ENCODE data around the gene CCAR1.

DNA sequence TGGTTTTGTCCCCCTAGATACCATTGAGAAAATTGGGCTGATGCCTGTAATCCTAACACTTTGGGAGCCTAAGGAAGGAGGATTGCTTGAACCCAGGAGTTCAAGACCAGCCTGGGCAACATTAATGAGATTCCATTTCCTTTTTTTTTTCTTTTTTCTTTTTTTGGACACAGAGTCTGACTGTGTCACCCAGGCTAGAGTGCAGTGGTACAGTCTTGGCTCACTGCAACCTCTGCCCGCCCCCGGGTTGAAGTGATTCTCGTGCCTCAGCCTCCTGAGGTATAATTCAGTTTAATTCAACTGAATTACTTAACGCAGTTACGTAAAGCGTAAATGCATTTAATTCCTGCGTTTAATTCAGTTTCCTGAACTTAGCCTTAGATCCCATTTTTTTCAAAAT lies 13.3 kb downstream of the CCAR1 start:
- TF ChIP-seq, protein P1, sequence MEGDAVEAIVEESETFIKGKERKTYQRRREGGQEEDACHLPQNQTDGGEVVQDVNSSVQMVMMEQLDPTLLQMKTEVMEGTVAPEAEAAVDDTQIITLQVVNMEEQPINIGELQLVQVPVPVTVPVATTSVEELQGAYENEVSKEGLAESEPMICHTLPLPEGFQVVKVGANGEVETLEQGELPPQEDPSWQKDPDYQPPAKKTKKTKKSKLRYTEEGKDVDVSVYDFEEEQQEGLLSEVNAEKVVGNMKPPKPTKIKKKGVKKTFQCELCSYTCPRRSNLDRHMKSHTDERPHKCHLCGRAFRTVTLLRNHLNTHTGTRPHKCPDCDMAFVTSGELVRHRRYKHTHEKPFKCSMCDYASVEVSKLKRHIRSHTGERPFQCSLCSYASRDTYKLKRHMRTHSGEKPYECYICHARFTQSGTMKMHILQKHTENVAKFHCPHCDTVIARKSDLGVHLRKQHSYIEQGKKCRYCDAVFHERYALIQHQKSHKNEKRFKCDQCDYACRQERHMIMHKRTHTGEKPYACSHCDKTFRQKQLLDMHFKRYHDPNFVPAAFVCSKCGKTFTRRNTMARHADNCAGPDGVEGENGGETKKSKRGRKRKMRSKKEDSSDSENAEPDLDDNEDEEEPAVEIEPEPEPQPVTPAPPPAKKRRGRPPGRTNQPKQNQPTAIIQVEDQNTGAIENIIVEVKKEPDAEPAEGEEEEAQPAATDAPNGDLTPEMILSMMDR (IDR thresholded peaks at IDR 0.05 in 2 of 3, conservative IDR thresholded peaks at IDR 0.05 in 1 of 3; ENCODE audit: borderline replicate concordance in 1 of 3, insufficient read depth in 1 of 3, low read depth in 2 of 3, low read length in 2 of 3) = no peak
- no peak for TF ChIP-seq POLR2A (IDR thresholded peaks at IDR 0.05; ENCODE audit: borderline replicate concordance, extremely low read depth, insufficient read depth, insufficient read length)
- TF ChIP-seq, protein P2, sequence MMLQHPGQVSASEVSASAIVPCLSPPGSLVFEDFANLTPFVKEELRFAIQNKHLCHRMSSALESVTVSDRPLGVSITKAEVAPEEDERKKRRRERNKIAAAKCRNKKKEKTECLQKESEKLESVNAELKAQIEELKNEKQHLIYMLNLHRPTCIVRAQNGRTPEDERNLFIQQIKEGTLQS (IDR thresholded peaks at IDR 0.05) = no peak
- no peak for TF ChIP-seq EZH2 (IDR thresholded peaks at IDR 0.05)
- no peak for TF ChIP-seq ELF1 (IDR thresholded peaks at IDR 0.05; ENCODE audit: borderline replicate concordance, low read depth)
- TF ChIP-seq, protein P3, sequence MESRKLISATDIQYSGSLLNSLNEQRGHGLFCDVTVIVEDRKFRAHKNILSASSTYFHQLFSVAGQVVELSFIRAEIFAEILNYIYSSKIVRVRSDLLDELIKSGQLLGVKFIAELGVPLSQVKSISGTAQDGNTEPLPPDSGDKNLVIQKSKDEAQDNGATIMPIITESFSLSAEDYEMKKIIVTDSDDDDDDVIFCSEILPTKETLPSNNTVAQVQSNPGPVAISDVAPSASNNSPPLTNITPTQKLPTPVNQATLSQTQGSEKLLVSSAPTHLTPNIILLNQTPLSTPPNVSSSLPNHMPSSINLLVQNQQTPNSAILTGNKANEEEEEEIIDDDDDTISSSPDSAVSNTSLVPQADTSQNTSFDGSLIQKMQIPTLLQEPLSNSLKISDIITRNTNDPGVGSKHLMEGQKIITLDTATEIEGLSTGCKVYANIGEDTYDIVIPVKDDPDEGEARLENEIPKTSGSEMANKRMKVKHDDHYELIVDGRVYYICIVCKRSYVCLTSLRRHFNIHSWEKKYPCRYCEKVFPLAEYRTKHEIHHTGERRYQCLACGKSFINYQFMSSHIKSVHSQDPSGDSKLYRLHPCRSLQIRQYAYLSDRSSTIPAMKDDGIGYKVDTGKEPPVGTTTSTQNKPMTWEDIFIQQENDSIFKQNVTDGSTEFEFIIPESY (IDR thresholded peaks at IDR 0.05; ENCODE audit: extremely low read depth, insufficient replicate concordance, low read length) = no peak
- TF ChIP-seq EGR1 (IDR thresholded peaks at IDR 0.05; ENCODE audit: low read depth) = no peak
- no peak for TF ChIP-seq SRF (IDR thresholded peaks at IDR 0.05; ENCODE audit: low read depth)
- no peak for TF ChIP-seq RAD21 (IDR thresholded peaks at IDR 0.05; ENCODE audit: low read depth)
- no peak for TF ChIP-seq YY1 (IDR thresholded peaks at IDR 0.05; ENCODE audit: extremely low read depth, insufficient replicate concordance, low read depth, low read length)
